OCI-M2 (cell line): ENCODE results near the gene MAPK10.
"Not testable (repeated sequence)": the region's sequence is repeated elsewhere in the genome, so short reads cannot be mapped to it uniquely, and the experiment has no call there.

Experiments used
- DNase-seq: peaks from one replicate; lab custom pipeline; 2025; ENCODE audit not compliant: unreplicated experiment; lab: John Stamatoyannopoulos, UW

The MAPK10 gene

GRCh38 chr4:86117705-86118302 is 242.0 kb downstream of the MAPK10 start:
- no peak for DNase-seq

DNA sequence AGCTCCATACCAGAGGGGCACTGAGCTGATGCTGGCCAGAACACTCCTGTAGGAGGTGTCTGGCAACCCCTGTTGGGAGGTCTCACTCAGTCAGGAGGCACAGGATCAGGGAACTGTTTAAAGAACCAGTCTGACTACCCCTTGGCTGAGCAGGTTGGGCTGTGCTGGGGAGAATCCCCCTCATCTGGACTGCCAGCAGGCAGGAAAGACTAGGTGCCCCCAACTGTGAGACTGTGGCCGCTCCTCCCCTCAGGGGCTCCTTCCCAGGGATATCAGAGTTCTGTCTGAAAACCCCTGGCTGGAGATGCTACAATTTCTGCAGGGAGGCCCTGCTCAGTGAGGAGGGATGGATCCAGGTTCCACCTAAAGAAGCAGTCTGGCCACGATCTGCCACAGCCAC is 245.3 kb downstream of the MAPK10 start:
- DNase-seq, result no peak

DNA sequence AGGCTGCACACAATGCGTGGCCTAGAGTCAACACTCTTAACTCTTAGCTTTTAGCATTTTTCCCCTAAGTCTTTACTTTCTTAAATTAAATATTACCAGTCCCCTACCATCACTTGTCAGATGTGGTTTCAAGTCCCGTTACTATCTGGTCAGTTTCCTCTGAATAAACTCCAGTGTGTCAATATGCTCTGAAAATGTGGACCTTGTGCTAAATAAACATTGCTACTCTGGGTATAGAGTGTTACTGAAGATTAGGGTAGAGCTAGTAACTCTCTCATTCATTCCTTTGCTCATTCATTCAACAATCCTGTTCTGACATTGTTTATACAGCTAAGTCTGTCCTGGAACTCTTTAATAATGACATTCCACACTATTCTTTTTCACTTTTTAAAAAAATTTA is 251.0 kb downstream of the MAPK10 start:
- DNase-seq, result no peak

GRCh38 chr4:86108137-86108536 is 251.7 kb downstream of the MAPK10 start:
- DNase-seq, result no peak

DNA sequence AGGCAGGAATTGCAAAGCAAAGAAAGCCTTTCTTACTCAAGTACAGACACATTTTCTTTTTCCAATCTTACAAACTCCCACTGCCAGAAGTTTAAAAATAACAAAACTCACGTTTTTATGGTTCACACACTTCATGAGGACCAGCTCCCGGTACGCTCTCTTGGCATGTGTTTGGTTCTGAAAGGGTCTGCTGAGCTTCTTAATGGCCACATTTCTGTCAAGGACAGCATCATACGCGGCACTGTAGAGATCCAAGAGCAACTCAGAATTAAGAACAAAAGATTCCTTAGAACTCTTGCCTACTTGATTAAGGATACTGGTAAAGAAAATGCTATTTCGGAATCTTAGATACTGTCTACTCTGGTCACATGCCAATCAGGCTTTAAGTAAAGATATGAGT is 252.7 kb downstream of the MAPK10 start:
- no peak for DNase-seq

DNA sequence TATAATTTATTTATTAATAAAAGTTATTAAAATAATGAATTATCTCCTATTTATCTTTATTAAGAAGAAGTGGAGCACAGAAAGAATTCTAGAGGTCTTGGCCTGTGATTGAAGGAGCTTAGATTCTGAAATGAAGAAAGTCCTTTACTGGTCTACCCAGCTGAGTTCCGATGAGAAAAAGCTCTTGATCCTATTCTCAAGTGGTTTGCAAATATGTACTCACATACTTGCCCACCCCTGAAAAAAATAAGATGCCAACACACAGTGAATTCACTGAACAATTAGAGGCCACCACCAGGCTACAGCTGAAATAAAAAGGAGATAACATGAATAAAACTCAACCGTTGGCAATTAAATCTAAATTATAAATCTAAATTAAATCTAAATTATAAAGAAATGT is 253.4 kb downstream of the MAPK10 start:
- no peak for DNase-seq

DNA sequence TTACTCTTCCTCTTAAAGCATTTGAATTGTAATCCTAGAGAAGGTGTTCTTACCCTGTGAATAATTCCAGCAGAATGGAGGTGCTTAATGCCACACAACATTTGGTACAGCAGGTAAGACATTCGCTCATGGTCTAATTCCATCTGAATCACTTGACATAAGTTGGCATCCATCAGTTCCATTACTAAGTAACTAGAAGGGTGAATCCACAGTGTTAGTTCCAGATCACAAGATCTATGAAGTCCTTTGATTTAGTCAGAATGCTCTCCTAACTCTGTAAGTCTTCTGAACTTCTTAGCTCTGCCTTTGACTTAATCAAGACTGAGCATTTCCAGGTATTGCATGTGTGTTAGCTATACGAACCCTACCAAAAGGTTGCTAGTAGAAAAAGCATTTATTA is 258.0 kb downstream of the MAPK10 start:
- DNase-seq, result no peak

DNA sequence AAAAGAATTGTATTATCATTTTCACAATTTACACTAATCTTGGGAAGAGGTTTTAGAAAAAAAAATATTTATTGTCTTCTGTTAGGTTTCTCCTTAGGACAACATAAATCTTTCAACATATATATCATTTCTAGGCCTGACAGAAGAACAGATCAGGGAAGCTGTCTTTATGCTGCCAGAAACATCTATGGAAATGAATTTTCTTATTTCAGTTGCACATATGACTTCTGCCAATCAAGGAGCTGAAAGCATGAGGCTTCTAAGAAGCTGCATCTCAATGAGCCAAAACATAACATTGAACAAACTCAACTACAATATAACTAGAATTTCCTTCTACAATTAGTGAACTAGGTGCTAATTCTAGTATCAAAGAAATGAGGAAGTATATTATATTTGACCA is 258.4 kb downstream of the MAPK10 start:
- no peak for DNase-seq

GRCh38 chr4:86100539-86101215 is 259.2 kb downstream of the MAPK10 start:
- DNase-seq, result no peak

DNA sequence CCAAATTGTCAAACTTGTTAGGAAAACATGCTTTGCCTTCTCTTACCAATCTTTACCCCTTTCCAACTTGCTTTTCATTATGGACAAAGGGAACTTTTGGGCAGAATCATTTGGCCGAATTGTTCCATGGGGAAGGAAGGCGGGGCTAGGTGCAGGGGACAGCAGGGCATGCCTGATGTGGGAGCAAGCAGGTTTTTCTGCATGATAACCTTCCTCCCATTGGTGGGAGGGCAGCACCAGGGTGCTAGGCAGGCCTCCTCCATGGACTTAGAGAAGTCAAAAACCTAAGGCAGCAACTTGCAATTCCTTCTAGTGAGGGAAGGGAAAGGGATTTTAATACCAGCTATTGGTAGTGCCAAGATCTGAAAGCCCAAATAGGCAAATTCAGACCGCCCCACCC is 260.5 kb downstream of the MAPK10 start:
- no peak for DNase-seq

GRCh38 chr4:86098691-86099090 is 261.2 kb downstream of the MAPK10 start:
- no peak for DNase-seq

DNA sequence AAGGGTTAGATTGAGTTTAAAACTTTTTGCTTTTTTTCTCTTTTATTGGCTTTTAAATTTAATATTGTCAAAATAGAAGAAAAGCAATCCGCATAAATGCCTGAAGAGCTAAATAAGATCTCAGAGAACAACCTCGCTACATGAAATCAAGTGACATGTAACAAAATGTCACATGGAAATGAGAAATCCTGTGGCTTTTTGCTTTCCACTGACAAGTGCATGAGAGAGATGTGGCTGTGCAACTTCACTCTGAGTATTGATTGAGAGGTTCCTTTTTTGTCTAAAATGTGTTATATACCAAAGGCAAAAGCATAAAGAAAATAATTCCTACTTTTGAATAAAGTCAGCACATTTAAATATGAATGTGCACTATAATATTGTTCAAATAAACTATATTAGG is 263.5 kb downstream of the MAPK10 start:
- DNase-seq, result no peak

- DNase-seq, result no peak
Observed at GRCh38 chr4:86092684-86093083, 267.2 kb downstream of the MAPK10 start.

DNA sequence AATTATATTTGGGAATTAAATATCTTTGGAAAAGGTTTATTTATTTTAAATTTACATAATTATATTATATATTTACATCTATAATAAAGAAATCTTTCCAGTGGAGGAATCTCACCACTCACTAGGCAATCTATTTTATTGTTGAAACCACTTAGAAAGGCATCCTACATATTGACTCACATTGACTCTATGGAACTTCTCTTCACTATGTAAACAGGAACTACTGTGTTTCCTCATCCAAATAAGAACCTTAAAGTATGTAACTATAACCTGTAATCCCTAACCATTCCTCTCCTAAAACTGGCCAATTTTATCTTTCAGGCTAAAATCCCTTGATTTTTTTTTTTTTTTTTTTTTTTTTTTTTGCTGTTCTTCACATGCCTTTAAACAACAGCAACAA is 268.7 kb downstream of the MAPK10 start:
- no peak for DNase-seq

DNA sequence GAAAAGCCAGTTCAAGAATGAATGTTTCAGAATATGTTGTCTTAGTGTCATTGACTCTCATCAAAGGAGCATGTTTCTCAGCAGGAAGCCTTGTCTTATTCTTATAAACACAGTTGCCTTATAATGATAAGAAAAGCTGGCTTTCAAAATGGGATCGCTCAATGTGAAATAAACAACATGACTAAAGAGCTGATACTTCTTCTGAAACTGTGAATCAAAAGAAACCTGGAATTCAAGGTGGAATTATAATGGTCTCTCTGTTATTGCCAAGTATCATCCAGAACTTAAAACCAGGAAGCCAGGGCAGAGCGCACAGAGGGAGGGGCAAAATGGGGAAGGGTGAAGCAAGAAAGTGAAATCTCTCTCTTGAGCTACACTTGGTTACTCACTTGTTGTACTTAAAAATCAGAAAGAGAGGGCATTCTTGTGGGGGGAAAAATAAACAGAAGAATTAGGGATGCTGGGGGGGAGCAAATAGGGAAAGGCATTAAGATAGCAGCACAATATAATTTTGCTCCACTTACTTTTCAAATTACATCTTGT is 270.0 kb downstream of the MAPK10 start:
- DNase-seq, result no peak

GRCh38 chr4:86089053-86089452 is 270.8 kb downstream of the MAPK10 start:
- no peak for DNase-seq

GRCh38 chr4:86075796-86076195 is 284.1 kb downstream of the MAPK10 start:
- not testable (repeated sequence) for DNase-seq

GRCh38 chr4:86060341-86060740 is 299.5 kb downstream of the MAPK10 start:
- no peak for DNase-seq

DNA sequence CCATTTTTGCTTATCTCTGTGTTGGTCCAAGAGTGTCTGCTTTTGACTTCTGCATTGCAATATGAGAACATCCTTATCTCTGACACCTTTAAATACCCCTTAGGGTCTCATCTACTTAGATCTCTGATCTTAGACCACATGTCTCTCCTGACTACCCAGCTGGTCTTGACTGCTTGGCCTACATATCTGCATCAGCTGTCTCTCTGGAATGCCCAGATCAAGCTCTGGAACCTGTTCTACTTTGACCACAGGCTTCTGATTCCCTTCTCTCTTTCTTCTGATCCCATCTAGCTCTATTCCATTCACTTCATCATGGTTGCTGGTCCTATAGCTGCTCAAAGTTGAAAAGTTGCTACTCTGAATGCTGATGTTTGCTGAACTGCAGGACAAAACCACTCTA is 301.2 kb downstream of the MAPK10 start:
- DNase-seq, result no peak

GRCh38 chr4:86055898-86056297 is 304.0 kb downstream of the MAPK10 start:
- no peak for DNase-seq

DNA sequence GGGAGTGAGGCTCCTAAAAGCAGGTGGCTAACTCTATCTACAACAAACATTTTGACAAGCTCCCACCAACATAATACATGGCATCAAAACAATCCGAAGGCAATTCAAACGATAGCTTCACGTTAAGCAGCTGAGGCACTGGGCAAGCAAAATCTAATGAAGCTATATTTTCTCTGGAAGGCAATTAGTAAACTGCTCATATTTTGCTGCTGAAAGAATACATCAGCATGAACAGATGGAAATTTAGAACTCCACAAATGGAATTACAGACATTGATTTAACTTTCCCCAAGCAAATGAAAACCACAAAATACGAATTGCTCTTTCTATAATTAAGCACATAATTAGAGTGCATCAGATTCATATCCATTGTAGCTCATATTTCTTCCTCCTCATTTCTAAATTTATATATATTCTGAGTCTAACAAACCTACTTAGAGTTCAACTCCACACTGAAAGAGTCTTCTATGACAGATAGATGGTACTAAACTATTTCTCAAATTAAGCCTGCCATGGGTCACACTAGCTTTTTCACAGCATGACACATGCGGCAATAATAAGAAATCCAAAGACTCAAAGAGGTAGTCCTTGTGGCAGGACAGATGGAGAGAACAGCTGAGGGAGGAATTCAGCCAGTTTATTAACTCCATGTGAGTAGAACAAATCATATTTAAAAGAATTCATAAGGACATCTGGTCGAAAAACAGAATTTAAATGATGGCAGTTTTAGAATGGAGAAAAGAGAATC is 305.4 kb downstream of the MAPK10 start:
- DNase-seq, result no peak

DNA sequence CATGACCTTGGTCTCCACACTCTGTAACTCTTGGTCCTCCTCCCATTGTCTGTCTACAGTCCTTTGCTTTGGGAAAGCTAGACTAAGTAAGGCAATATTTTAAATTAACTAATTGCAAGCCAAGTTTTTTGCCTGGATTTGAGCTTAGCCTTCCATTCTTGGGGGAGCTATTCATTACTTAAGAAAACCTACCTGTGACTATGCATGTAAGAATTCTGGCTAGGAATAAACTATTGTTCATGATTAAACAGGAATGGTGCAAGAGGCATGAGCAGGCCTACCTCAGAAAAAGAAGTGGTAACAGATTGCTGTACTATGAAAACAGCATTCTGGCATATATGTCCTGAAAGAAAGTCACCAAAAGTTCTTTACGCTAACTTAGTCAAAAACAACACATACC is 309.4 kb downstream of the MAPK10 start:
- no peak for DNase-seq
